Astrocyte of the hippocampus (primary cell): Measurements from ENCODE around the gene GNG13.
"Not testable (repeated sequence)": the region's sequence is repeated elsewhere in the genome, so short reads cannot be mapped to it uniquely, and the experiment has no call there.

Experiments used
- DNase-seq: peaks from one replicate; pipeline ENCODE4 v3.0.0; 2011; ENCODE audit warnings: low read depth, low spot score

Gene GNG13, protein sequence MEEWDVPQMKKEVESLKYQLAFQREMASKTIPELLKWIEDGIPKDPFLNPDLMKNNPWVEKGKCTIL

DNA sequence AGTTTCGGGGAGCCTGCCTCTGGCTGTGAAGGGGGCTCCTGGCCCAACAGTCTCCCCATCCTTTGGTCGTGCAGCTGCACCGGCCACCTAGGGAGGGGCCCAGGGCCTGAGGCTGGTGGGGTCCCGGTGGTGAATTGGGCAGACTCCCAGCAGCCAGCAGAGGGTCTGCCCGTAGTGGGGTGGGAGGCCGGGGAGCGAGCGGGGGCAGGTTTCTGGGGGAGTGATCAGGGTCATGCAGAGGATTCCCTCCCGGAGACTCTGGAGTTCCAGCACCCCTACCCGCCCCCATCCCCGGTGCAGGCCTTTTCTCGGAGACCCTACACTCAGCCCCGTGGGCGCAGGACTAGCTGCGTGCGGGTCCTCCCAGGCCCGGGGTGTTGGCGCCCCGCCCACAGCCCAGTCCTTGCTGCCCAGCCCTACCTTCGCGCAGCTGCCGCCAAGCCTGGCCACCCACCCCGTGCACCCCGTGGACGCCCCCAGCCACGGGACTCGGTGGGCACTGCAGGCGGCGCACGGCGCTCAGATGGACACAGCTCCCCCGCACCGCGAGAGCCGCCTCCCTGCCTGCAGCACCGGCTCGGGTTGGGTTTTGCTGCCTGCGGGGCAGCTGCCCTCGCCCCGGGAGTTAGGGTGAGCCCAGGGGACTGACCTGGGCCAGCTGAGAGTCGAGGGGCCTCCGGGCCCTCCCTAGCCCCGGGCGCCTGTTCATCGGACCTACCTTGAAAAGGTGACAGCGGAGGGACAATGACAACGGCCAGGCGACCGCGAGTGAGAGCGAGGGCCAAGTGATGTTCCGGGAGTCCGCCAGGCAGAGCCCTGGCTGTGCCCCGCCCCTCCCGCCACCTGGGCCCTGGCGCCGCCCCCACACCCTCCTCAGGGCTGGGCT lies at the start of gene GNG13:
GNG13 (minus strand) TSS at position 787 of the 886 bp plus-strand sequence. CDS start 1,657 bp downstream, outside the sequence.
- DNase-seq: peak; percentile 31

DNA sequence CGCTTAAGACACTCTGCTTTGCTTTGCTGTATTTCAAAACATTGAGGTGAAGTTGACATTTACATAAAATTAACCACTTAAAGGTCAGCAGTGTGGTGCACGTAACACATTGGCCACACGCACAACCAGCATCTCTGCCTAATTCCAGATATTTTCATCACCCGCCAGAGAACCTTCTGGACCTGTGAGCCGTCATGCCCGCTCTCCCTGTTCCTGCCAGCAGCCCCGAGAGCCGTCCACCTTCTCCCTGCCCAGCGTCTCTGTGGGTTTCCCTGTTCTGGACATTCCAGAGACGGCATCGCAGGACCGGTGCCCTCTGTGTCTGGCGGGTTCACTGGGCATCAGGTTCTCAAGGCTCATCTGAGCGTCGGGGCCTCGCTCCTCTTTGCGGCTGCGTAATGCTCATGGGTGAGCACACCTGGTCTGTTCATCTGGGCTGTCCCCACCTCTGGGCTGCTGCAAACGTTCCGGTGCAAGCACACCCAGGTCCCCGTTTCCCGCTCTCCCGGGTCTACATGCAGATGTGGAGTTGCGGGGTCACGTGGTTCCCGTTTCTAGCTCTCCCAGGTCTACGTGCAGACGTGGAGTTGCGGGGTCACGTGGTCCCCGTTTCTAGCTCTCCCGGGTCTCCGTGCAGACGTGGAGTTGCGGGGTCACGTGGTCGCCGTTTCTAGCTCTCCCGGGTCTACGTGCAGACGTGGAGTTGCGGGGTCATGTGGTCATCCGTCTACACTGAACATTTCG lies 48.1 kb upstream of the GNG13 start:
- no peak for DNase-seq

DNA sequence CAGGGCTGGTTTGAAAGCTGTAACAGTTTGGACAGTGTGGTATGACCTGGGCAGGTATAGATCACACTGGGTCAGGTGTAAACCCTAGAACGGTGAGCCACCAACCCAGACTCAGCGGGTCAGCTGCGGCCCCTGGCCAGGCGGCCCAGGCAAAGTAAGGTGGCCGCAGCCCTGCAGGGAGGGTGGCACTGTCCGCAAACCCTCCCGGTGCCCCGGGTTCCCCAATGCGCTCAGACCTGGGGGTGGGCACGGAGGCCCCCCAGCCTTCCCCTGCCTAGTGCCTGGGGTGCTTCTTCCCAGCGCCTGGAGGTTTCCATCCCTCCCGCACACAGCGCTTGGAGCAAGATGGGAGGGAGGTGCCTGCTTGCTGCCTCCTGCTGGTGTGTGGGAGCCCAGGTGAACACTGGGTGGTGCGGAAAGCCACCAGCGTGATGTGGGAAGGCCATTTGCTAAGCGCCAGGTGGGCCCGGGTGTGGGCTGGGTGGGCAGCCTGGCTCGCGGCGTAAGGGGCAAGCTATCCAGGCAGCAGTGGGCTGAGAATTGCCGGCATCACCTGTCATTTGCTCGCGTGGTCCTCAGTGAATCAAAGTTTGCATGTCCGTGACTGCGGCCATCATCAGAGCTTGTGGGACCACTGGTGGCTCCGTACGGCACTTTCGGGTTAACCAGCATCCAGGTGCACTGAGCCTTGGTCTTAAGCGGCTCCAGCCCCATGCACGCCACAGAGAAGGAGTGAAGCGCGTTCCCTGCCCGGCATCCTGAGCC lies 47.3 kb upstream of the GNG13 start:
- no peak for DNase-seq

DNA sequence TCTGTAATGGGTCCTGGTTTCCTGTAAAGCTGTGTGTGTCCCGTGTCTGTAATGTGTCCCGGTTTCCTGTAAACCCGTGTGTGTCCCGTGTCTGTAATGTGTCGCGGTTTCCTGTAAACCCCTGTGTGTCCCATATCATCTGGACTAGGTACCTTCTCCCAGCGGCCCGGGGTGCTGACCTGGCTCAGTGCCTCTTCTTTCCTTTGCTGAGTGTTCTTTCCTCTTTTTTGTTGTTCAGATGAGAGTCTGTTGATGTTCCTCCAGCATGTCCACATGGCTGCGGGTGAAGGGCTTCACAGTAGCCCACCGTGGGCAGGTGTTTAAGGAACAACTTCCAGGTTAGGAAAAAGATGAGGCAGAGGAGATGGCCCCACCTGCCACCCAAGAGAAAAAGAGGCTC lies 46.6 kb upstream of the GNG13 start:
- no peak for DNase-seq

DNA sequence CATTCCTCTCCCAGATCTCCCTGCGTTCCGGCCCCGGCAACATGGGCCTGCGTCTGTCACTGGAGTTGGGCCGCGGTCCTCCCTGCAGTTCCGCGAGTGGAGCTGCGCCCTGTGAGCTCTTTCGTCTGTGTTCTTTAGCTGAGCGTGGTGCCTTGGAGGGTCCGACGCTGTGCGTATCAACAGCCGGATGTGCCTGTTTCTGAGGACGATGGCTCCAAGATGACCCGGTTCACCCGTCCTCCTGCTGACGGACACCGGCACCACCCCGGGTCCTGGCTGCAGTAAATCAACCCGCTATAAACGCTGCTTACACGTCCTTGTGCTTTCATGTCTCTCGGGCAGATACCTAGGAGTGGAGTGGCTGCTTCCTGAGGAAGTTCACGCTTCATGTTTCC lies 44.8 kb upstream of the GNG13 start:
- no peak for DNase-seq

DNA sequence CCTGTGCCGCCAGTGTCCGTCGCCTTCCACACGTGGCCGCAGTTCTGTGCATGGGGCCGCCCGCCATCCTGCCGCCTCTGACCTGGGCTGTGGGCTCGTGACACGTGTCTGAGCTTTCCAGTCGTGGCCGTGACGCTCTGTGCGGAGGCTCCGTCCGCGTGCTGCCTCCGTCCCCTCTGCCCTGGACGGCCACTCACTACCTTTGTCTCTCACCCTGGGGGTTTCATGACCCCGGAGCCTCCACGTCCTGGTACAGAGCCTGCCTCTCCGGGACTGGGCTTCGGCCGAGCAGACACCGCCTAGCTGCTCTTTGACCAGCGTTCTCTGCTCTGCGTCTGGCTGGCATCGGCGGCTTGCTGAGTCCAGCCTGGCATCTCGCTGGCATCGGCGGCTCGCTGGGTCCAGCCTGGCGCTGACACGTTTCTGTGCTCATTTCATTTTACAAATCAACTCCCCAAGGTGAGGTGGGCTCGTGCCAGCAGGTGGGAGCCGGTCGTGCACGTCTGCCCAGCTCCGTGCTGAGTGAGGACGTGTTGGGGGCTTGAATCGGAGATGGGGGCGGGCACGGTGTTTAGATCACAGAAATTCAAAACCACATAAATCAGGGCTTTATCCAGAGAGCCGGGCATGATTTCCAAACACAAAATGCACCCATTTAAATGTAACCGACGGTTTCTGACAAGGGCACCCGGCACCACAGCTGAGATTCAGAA lies 44.3 kb upstream of the GNG13 start:
- no peak for DNase-seq

DNA sequence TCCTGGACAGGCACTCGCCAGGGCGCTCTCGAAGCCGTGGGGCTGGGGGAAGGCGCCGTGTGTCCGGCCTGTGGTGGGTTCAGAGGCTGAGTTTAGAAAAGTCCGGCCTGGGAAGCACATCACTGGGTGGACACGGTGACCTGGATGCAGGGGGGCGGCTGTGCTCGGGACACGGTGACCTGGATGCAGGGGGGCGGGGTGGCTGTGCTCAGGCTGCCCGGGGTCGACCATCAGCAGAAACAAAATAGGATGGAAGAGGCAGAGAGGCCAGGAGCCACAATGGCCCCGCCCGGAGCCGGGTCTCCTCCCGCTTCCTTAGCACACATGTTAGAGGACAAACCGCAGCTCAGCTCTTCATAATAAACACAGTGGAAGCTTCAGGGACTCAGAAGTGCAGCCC lies 43.2 kb upstream of the GNG13 start:
- DNase-seq: no peak

DNA sequence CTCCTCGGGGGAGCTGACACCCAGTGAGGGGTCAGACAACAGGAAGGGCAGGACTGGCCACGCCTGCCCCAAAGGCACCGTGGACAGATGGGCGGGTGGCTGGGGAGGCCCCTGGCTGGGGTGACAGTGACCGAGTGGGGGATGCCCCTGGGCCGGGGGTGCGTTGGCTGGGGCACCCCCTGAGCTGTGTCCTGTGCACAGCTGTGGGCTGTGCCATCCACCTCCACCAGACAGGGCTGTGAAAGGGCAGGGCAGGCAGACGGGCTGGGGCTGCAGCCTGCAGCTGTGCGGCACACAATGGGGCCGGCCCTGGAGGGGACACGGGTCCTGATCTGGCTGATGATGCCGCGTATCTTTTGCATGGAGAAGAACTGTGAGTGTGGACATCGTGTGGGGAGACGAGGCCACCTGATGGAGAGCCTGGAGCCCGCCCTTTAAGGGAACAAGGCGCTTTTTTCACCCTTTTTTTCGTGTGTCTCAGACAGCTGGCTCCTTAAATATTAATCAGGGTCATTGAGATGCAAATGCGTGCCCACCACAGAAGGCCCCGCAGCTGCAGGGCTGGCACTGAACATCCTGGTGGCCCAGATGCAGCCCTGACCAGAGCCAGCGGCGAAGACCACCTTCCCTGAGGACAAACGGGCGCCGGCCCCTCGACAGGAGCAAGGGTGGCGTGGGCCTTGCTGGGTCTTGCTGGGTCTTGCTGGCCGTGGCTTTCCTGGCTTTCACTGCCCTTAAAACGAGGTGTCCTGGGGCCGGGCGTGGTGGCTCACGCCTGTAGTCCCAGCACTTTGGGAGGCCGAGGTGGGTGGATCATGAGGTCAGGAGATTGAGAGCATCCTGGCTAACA lies 42.4 kb upstream of the GNG13 start:
- no peak for DNase-seq

DNA sequence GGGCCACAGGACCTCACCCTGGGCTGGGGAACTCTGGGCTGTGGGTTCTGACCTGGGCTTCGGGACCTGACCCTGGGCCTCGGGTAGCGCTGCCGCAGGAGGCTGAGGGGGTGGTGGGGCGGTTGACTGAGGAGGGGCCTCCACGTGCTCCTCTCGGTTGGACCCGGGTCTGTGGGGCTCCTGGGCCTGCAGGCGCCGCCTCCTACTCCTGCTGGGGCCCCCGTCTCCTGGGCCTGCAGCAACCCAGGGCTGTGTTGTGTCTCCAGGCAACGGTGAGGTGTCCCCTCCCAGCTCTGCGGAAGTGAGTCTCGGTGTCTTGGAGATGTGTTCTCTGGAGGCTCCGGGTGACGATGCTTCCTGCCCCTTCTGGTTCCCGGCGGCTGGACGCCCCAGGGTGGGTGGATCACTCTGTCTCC lies 41.5 kb upstream of the GNG13 start:
- no peak for DNase-seq

DNA sequence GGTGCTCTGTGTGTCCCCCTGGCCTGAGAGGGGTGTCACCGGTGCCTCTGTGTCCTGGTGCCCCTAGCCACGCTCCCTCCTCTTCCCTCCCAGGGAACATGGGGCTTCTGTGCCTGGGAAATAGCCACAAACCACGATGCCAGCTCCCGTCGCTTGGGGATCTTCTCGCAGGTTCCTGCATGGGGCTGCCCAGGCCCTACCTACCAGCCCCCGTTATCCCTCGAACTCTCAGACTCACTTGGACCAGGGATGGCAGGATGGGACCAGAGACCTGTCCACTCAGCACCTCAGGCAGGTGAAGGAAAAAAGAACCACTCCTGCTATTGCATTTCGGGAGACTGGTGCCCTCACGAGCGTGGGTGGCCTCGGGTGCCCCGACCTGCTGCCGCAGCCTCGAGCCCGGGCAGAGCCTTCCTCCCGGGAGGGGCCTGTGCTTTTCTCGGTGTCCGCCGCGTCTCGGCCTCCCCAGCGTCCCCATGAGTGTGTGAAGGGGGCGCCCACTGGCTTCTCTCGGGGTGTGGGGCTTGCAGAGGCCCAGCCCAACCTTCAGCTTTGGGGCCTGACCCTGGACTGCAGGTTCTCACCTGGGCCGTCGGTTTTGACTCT lies 41.0 kb upstream of the GNG13 start:
- no peak for DNase-seq

DNA sequence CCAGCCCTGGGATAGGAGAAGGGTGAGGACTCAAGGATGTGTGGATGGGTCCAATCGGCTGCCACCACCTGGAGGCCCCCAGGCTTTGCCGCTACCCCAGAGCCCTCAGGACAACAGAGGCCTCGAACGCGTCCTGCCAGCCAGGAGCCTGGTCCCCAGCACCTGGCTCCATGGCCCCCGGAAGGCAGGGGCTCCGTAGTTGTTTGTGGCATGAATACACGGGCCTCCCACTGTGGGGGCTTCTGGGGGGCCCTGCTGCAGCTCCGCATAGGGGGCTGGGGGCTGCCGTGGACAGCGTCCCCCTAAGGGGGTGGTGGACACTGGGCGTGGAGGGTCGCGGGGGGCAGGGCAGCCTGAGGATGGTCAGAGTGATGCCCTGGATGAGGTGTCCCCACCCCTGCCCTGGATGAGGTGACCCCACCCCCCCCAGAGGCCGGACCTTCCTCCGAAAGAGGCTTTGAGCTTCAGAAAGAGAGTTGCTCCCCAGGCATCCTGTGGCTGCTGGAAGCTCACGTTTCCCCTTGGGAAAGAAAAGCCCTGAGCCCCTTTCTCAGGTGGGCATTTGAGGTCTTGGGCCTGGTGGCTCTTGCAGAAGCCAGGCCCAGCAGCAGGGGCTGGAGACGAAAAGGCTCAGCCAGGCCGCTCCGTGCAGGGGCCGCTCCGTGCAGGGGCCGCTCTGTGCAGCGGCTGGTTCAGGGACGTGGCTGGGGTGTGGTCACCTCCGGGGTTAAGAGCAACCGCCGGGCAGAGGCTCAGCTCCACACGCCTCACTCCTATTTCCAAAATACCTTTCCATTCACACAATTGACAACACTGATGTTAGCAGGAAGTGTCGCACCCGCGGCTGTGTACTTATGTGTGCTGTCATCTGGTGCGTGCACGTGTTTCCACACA lies 40.3 kb upstream of the GNG13 start:
- no peak for DNase-seq

DNA sequence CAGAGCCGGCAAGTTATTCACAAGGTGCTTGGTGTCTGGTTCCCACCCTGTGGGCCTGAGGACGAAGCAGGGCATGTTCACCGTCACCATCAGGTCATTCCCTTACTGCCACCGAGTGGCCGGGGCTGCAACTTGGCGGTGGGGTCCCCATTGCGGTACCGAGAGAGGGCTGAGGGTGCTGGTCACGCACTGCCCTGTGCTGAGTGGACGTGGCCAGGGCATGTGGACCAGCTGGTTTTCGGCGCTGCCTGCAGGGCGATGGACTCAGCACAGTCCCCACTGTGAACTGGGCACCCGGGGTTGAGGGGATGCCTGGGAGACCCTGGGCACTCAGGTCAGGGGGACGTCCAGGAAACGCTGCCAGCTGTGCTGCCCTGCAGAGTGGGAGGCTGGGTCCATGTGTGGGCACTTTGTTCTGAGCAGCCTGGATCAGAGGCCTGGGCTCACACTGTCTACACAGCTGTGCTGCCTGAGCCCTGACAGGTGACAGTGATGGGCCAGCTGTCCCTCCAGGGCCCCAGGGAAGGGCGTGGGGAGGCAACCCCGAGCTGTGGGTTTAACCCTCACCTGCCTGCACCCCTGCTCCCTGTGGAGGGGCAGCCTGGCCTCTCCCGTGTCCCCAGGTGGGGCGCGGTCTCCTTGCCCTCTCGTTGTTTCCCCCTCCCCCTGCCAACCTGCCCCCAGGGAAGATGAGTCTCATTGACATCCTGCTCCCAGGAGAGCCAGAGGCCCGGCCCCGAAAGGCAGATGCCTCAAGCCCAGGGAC lies 39.3 kb upstream of the GNG13 start:
- no peak for DNase-seq

DNA sequence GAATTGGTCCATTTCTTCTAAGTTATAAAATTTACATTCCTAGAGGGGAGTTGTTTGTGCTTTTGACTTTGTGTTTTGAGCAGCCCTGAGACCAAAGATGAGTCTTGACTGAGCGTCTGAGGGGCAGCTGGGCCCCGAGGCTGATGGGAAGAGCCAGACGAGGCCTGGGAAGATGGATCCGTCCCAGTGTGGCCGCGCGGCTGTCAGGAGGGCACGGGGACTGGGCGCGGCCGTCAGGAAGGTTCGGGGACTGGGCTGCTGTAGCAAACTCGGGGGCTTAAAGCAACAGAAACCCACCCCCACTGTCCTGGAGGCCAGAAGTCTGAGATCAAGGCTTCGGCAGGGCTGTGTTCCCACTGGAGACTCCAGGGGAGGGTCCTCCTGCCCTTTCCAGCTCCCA lies 38.2 kb upstream of the GNG13 start:
- DNase-seq: no peak

DNA sequence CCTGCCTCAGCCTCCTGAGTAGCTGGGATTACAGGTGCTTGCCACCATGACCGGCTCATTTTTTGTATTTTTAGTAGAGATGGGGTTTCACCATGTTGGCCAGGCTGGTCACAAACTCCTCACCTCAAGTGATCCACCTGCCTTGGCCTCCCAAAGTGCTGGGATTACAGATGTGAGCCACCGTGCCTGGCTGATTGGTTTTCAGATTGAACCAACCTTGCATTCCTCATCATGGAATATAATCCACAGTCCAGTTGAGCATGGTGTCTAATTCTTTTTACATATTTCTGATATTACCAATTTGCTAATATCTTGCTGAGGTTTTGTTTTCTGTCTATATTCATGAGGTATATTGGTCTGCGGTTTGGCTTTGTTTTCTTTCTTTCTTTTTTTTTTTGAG lies 36.3 kb upstream of the GNG13 start:
- not testable (repeated sequence) for DNase-seq

DNA sequence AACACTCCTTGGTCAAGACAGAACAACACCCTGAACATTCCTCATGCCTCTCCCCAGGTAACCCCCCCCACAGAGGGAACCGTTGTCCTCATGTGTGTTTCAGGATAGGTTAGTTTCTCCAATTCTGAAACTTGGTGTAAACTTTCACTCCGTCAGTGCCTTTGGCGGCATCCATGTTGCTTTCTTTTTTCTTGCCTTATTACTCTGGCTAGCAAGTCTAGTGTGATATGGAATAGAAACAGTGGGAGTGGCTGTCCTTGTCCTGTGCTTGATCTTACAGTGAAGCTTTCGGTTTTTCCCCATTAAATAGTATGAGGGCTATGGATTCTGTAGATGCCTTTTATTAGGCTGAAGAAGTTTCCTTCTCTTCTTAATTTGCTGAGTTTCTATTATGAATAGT lies 35.7 kb upstream of the GNG13 start:
- DNase-seq: no peak

DNA sequence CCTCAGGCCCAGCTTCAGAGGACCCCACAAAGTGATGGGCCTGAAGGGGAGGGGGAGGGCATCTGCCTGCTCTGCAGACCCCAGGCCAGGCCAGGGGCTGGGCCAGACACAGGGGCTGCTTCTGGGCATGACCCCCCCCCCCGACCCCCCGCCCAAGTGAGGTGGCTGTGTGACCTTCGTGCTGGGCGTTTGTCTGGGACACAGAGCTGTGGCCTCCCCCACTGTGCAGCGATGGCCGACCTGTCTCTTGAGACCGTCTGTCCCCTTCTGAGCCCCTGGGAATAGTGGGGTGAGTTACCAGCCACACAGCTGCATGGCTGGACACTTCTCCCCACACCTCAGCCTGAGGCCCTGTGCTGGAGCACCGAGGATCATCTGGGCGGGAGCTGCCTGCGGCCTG lies 34.8 kb upstream of the GNG13 start:
- no peak for DNase-seq

DNA sequence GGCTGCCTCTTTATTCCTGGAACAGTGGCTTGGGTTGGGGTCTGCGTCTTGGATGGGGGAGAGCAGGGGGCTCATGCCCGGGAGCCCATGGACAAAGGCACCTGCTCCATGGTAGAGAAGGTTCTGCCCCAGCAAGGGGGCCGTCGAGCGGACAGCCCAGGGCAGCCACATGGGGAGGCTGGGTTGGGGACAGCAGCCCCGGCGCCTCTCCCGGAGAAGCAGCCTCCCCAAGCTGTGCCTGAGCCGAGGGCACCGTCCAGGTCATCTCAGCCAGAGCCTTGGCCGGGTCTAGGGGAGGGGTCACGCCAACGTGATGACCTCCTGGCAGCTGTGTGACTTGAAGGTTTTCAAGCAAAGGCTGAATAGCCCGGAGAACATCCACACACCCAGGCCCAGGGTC lies 32.9 kb upstream of the GNG13 start:
- DNase-seq: no peak

DNA sequence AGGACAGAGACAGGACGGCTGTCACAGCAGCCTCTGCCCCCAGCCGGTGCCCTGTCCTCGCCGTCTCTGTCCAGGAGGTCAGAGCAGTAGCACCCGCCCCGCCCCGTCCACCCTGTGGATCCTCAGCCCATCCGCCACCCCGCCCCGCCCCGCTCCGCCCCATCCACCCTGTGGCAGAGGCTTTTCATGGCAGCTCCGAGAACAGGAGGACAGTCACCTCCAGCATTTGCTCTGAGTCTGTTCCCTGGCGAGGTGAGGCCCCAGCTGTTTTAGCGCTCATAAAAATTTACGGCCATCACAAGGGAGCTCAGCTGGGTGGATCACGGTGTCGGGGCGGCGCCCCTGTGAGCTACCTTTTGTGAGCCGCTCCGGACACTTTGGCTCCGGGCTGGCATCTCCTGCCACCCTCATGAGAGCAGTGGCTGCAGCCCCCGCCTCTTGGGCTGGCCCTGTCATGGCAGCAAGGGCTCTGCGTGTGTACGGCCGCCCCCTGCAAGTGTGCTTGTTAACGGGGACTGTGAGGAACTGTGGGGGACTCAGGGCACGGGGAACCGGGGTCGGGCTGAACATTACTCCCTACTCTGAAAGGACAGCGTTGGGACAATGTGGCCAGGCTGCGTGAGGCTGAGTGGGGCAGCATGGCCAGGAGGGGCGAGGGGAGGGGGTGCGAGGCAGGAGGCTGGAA lies 32.3 kb upstream of the GNG13 start:
- no peak for DNase-seq
